ENCODE results near the gene TBL1Y. TPM values are rescaled to one million over a fixed set of nuclear protein-coding genes. Genes with fewer than 3 reads are reported as not detected.
"Not testable (repeated sequence)": the region's sequence is repeated elsewhere in the genome, so short reads cannot be mapped to it uniquely, and the experiment has no call there.

TBL1Y gene
- total RNA-seq: 1.2 and 2.1 TPM in 2 replicates

DNA sequence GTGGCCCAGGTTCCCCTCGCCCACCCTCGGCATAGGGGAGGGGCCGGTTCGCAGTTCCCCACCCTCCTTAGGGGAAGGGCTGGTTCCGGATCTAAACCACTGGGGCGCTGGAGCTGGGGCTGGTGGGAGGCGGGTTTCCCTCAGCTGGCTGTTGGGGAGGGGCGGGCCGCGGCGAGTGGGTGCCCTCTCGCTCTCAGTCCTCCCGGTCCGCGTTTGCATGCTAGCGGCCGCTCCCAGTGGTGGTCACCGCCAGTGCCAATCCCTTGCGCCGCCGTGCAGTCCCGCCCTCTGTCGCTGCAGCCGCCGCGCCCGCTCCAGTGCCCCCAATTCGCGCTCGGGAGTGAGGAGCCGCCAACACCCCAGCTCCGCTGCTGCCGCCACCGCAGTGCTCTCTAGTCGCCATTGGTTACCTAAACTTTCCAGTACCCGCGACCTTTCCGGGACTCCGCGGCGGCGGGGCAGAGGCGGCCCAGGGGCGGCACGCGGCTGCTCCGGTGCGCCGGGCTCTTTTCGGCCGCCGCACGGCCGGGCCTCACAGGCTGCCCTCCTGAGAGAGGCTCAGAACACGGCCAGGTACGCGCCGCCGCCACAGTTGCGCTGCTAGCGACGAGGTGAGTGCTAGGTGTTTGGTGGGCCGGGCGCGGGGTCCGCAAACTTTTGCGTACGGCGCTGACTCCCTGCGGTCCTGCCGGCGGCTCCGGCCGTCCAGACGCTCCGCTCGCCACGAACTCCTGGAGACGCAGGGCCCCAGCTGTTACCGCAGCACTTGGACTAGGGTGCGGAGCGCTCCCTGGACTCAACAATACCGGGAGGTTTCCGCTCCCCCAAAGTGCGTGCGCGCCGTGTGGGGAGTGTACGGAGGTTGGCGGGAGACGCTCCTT is at the start of gene TBL1Y:
TBL1Y (plus strand) TSS at position 326 of the 881 bp plus-strand sequence. CDS start 114,388 bp downstream, outside the sequence.
- TF ChIP-seq, protein P1, sequence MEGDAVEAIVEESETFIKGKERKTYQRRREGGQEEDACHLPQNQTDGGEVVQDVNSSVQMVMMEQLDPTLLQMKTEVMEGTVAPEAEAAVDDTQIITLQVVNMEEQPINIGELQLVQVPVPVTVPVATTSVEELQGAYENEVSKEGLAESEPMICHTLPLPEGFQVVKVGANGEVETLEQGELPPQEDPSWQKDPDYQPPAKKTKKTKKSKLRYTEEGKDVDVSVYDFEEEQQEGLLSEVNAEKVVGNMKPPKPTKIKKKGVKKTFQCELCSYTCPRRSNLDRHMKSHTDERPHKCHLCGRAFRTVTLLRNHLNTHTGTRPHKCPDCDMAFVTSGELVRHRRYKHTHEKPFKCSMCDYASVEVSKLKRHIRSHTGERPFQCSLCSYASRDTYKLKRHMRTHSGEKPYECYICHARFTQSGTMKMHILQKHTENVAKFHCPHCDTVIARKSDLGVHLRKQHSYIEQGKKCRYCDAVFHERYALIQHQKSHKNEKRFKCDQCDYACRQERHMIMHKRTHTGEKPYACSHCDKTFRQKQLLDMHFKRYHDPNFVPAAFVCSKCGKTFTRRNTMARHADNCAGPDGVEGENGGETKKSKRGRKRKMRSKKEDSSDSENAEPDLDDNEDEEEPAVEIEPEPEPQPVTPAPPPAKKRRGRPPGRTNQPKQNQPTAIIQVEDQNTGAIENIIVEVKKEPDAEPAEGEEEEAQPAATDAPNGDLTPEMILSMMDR (conservative IDR thresholded peaks at IDR 0.05; ENCODE audit: low read depth, low read length): no peak
- peak within 1 kb of the TSS; percentile 54 for H3K4me3 ChIP-seq (ENCODE audit: low read depth, low read length)
- no peak for DNase-seq (ENCODE audit: low read depth)

DNA sequence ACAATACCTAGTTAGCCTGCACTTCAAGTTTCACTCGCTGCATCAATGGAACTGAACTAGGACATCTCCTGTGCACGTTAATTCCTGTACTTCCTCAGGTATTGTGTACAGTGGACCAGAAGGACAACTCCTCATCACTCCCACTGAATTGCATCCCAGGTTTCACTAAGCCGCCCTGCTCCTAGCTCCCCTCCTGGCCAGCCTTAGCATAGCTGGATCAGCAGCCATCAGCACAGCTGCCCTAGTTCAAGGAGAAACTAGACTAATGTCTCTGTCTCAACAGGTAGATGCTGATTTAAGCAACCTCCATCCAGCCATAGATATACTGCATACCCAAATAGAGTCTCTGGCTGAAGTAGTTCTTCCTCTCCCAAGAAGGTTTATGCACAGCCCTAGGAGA is 16.0 kb upstream of the TBL1Y start:
- no peak overlapping the region for H3K4me3 ChIP-seq (ENCODE audit: low read depth, low read length)
- TF ChIP-seq, protein P1 (conservative IDR thresholded peaks at IDR 0.05; ENCODE audit: low read depth, low read length): no peak
- no peak for DNase-seq (ENCODE audit: low read depth)

DNA sequence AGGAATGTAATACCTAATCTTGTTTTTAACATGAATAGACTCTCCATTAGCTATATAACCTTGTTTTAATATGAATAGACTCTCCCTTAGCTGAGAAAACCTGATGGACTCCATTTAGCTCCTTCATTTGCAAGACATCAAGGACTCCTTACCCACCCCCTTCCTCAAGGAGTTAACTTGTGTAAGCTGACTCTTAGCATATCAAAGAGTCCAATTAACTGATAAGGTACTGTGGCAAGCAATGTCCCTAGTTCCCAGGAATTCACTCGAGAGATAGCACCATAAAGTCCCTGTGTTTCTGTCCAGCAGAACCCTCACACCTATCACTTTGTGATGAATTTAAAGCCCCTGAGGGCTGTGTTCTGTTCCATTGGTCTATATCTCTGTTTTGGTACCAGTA is 15.3 kb upstream of the TBL1Y start:
- no peak overlapping the region for H3K4me3 ChIP-seq (ENCODE audit: low read depth, low read length)
- TF ChIP-seq, protein P1 (conservative IDR thresholded peaks at IDR 0.05; ENCODE audit: low read depth, low read length): no peak

DNA sequence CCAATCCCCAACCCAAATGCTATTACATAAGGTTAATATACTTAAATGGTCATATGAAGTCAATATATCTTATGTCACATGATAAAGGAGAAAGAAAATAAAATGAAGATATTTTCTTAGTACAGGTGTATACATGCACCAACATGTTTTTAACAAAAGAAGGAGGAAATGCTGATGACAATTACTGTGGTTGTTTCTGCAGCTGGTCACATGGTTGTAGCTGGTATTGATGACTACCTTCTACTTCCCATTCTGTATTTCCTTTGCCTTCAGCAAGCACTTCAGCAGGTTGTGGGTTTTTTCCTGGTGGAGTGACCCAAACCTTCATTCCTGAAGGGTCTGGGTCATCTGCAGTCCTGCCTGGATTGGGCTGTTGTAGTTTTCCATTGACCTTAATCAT is 8.4 kb upstream of the TBL1Y start:
- DNase-seq (ENCODE audit: low read depth); H3K4me3 ChIP-seq (ENCODE audit: low read depth, low read length): not testable (repeated sequence)

More for the DNA sequence above, 15.3 kb upstream of the TBL1Y start:
- DNase-seq (ENCODE audit: low read depth): no peak

DNA sequence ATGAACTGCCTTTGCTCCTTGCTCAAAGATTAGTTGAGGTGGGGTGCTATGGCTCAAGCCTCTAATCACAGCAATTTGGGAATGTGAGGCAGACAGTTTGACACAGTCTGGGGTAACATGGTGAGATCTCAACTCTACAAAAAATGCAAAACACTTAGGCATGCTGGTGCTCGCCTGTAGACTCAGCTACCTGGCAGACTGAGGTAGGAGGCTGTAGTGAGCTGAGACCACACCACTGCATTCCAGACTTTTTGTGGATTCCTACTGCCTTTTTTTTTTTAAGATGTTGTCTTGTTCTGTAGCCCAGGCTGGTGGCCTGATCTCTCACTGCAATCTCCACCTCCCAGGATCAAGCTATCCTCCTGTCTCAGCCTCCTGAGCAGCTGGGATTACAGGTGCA is 2.9 kb upstream of the TBL1Y start:
- H3K4me3 ChIP-seq (ENCODE audit: low read depth, low read length): no peak overlapping the region
- no peak for DNase-seq (ENCODE audit: low read depth)
- TF ChIP-seq, protein P1 (conservative IDR thresholded peaks at IDR 0.05; ENCODE audit: low read depth, low read length): no peak

DNA sequence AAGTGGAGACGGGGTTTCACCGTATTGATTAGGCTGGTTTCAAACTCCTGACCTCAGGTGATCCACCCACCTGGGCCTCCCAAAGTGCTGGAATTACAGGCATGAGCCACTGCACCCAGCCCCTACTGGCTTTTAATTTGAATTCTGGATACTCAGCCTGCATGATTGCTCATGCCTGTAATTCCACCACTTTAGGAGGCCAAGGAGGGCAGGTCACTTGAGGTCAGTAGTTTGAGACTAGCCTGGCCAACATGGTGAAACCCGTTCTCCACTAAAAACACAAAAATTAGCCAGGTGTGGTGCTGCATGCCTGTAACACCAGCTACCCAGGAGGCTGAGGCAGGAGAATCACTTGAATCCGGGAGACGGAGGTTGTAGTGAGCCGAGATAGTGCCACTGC is 2.5 kb upstream of the TBL1Y start:
- H3K4me3 ChIP-seq (ENCODE audit: low read depth, low read length); DNase-seq (ENCODE audit: low read depth): not testable (repeated sequence)

DNA sequence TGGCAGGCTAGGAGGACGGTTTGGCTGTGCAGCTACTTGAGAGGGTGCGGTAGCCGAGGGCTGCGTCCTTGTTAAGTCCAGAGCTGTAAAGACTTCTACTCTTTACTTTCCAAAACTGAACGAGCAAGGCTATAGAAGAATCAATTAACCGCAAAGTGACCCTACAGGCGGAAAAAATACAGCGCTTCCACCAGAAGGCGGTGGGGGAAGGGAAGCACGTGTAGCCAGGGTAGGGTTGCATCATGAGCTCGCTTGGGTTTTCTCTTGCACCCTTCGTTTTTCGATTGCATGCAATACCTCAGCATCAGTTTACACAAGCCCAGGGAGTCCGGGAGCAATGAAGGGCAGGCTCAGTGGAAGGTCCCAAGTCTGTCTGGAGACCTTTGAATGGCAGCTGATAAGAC is 1.4 kb upstream of the TBL1Y start:
- DNase-seq (ENCODE audit: low read depth): no peak
- TF ChIP-seq, protein P1 (conservative IDR thresholded peaks at IDR 0.05; ENCODE audit: low read depth, low read length): no peak
- H3K4me3 ChIP-seq (ENCODE audit: low read depth, low read length): no peak overlapping the region

DNA sequence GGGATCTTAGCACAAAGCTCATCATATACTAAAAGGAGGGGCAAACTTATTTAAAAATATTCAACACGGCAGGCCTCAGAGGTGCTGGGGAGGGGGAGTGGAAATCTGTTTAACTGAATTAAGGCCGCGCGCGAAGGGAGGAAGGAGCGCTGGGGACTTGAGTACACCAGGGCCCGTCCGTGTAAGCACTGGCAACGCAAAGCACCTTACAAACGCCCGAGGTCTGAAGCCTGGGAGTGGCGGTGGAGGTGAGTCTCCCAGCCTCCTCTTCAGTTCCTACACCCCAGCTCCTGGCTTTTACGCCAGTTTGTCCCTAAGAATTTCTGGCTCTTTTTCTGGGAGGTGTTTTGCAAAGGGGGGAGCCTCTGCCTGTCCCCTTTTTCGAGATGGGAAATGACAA is 641 bp upstream of the TBL1Y start:
- DNase-seq (ENCODE audit: low read depth): no peak
- H3K4me3 ChIP-seq (ENCODE audit: low read depth, low read length): peak overlapping the region; percentile 54
- TF ChIP-seq, protein P1 (conservative IDR thresholded peaks at IDR 0.05; ENCODE audit: low read depth, low read length): no peak

Measured in epithelial cell of proximal tubule (primary cell).